HUES6 (cell line): ENCODE measurements around the gene TUT7.
"Not testable (repeated sequence)": the region's sequence is repeated elsewhere in the genome, so short reads cannot be mapped to it uniquely, and the experiment has no call there.

Source experiments
- H3K27ac ChIP-seq: 2 replicates; pipeline ENCODE4 v1.7.0; 2013; ENCODE audit warnings: low read depth, mild to moderate bottlenecking, low read length, inconsistent platforms
- H3K27me3 ChIP-seq: 2 replicates; pipeline ENCODE4 v1.6.1; 2013; ENCODE audit warnings: low read length; ENCODE audit not compliant: control insufficient read depth, insufficient read depth
- H3K36me3 ChIP-seq: 2 replicates; pipeline ENCODE4 v1.6.1; 2013; ENCODE audit warnings: low read length; ENCODE audit not compliant: control insufficient read depth, insufficient read depth
- H3K4me1 ChIP-seq: 2 replicates; pipeline ENCODE4 v1.6.1; 2013; ENCODE audit warnings: low read length; ENCODE audit not compliant: control insufficient read depth, insufficient read depth
- H3K4me3 ChIP-seq: 2 replicates; pipeline ENCODE4 v1.5.1; 2013; ENCODE audit warnings: low read depth, low read length
- H3K9ac ChIP-seq: one replicate; pipeline ENCODE4 v1.6.1; 2013; ENCODE audit warnings: mild to moderate bottlenecking, low read length
- H3K9me3 ChIP-seq: 2 replicates; pipeline ENCODE4 v1.6.1; 2013; ENCODE audit warnings: low read depth, low read length; ENCODE audit not compliant: control insufficient read depth, insufficient read depth

The TUT7 gene

GRCh38 chr9:86354011-86354817 lies at the start of gene TUT7:
TUT7 (minus strand) TSS chr9:86354410; CDS start chr9:86353199, 1,211 bp downstream.
- peak within 1 kb of the TSS; percentile 78; the same call in 1 of the 2 replicates for H3K27ac ChIP-seq
- no peaks in the 10 kb centered on the region for H3K9me3 ChIP-seq
- peak within 1 kb of the TSS; percentile 100 for H3K4me3 ChIP-seq
- H3K4me1 ChIP-seq: peaks cover 17% of the 10 kb centered on the region; the same call in 1 of the 2 replicates
- H3K9ac ChIP-seq: peak within 1 kb of the TSS; percentile 89
- H3K36me3 ChIP-seq: peaks cover 7% of the 10 kb centered on the region
- peaks cover 7% of the 10 kb centered on the region; the same call in 1 of the 2 replicates for H3K27me3 ChIP-seq

GRCh38 chr9:86402591-86402990 lies 48.4 kb upstream of the TUT7 start:
- H3K9me3 ChIP-seq: no peaks in the 10 kb centered on the region
- no peak overlapping the region for H3K27ac ChIP-seq
- H3K9ac ChIP-seq: no peak overlapping the region
- H3K27me3 ChIP-seq: peaks cover 47% of the 10 kb centered on the region
- H3K36me3 ChIP-seq: no peaks in the 10 kb centered on the region
- H3K4me1 ChIP-seq: peaks cover 21% of the 10 kb centered on the region
- no peak overlapping the region for H3K4me3 ChIP-seq

- Histone ChIP-seq H3K9me3 (no peaks in the 10 kb centered on the region), H3K36me3 (no peaks in the 10 kb centered on the region), H3K27me3 (no peaks in the 10 kb centered on the region), H3K9ac (no peak overlapping the region), H3K27ac (no peak overlapping the region), H3K4me3 (no peak overlapping the region), H3K4me1 (no peaks in the 10 kb centered on the region)
Measured at GRCh38 chr9:86396412-86396811, 42.2 kb upstream of the TUT7 start.

- not testable (repeated sequence) for H3K27me3 ChIP-seq, H3K9ac ChIP-seq, H3K27ac ChIP-seq, H3K9me3 ChIP-seq, H3K36me3 ChIP-seq, H3K4me3 ChIP-seq, H3K4me1 ChIP-seq
Measured at GRCh38 chr9:86390184-86390583, 36.0 kb upstream of the TUT7 start.

- Histone ChIP-seq H3K9me3 (peaks cover 7% of the 10 kb centered on the region; the same call in 1 of the 2 replicates), H3K9ac (no peak overlapping the region), H3K4me1 (0 out of 2 replicates have a peak, but pooled peaks cover 4% of the 10 kb centered on the region), H3K27me3 (no peaks in the 10 kb centered on the region), H3K27ac (no peak overlapping the region), H3K36me3 (no peaks in the 10 kb centered on the region), H3K4me3 (no peak overlapping the region)
Measured at GRCh38 chr9:86389628-86390027, 35.4 kb upstream of the TUT7 start.

GRCh38 chr9:86387376-86387775 lies 33.2 kb upstream of the TUT7 start:
- H3K9me3 ChIP-seq: peaks cover 18% of the 10 kb centered on the region
- H3K9ac ChIP-seq: no peak overlapping the region
- H3K4me3 ChIP-seq: no peak overlapping the region
- H3K27me3 ChIP-seq: no peaks in the 10 kb centered on the region
- no peaks in the 10 kb centered on the region for H3K36me3 ChIP-seq
- 0 out of 2 replicates have a peak, but pooled peaks cover 4% of the 10 kb centered on the region for H3K4me1 ChIP-seq
- H3K27ac ChIP-seq: no peak overlapping the region

- not testable (repeated sequence) for H3K36me3 ChIP-seq, H3K27ac ChIP-seq
- H3K9me3 ChIP-seq: peaks cover 18% of the 10 kb centered on the region
Measured at GRCh38 chr9:86383000-86383399, 28.8 kb upstream of the TUT7 start.

GRCh38 chr9:86376016-86376415 lies 21.8 kb upstream of the TUT7 start:
- no peaks in the 10 kb centered on the region for H3K4me1 ChIP-seq
- H3K4me3 ChIP-seq: no peak overlapping the region
- no peaks in the 10 kb centered on the region for H3K36me3 ChIP-seq
- no peaks in the 10 kb centered on the region for H3K27me3 ChIP-seq
- no peak overlapping the region for H3K9ac ChIP-seq
- H3K9me3 ChIP-seq: peaks cover 28% of the 10 kb centered on the region
- no peak overlapping the region for H3K27ac ChIP-seq

More at GRCh38 chr9:86383000-86383399, 28.8 kb upstream of the TUT7 start:
- H3K4me1 ChIP-seq, H3K4me3 ChIP-seq, H3K9ac ChIP-seq, H3K27me3 ChIP-seq: not testable (repeated sequence)

GRCh38 chr9:86369810-86370209 lies 15.6 kb upstream of the TUT7 start:
- Histone ChIP-seq H3K4me3 (no peak overlapping the region), H3K4me1 (no peaks in the 10 kb centered on the region), H3K9me3 (peaks cover 27% of the 10 kb centered on the region)

GRCh38 chr9:86368871-86369521 lies 14.8 kb upstream of the TUT7 start:
- peaks cover 23% of the 10 kb centered on the region for H3K9me3 ChIP-seq
- H3K27ac ChIP-seq: no peak overlapping the region
- no peak overlapping the region for H3K4me3 ChIP-seq

More at GRCh38 chr9:86369810-86370209, 15.6 kb upstream of the TUT7 start:
- Histone ChIP-seq H3K36me3 (no peaks in the 10 kb centered on the region), H3K9ac (no peak overlapping the region), H3K27ac (no peak overlapping the region), H3K27me3 (no peaks in the 10 kb centered on the region)

GRCh38 chr9:86361176-86361575 lies 7.0 kb upstream of the TUT7 start:
- H3K4me1 ChIP-seq: peaks cover 11% of the 10 kb centered on the region; the same call in 1 of the 2 replicates
- no peak overlapping the region for H3K9ac ChIP-seq
- H3K9me3 ChIP-seq: no peaks in the 10 kb centered on the region
- H3K36me3 ChIP-seq: no peaks in the 10 kb centered on the region
- no peaks in the 10 kb centered on the region for H3K27me3 ChIP-seq
- H3K27ac ChIP-seq: no peak overlapping the region
- no peak overlapping the region for H3K4me3 ChIP-seq

More at GRCh38 chr9:86368871-86369521, 14.8 kb upstream of the TUT7 start:
- Histone ChIP-seq H3K27me3 (no peaks in the 10 kb centered on the region), H3K4me1 (no peaks in the 10 kb centered on the region), H3K36me3 (no peaks in the 10 kb centered on the region), H3K9ac (no peak overlapping the region)
